Measurements from ENCODE around the gene MORN1.

- TF ChIP-seq CTCF (IDR thresholded peaks at IDR 0.05; ENCODE audit: insufficient read depth, low read length) (no peak), SPI1 (IDR thresholded peaks at IDR 0.05; ENCODE audit: borderline replicate concordance, low read depth) (no peak), POLR2AphosphoS5 (IDR thresholded peaks at IDR 0.05; ENCODE audit: low read depth) (no peak), REST (IDR thresholded peaks at IDR 0.05; ENCODE audit: insufficient replicate concordance, low read depth) (no peak)
These were observed 46.7 kb upstream of the MORN1 start for GRCh38 chr1:2438038-2438437.

All from HL-60 (cell line).